GM21786 (cell line): ENCODE measurements around the gene RPL39L.
A peak's percentile ranks its signal among the peaks of the same experiment; 100 is the strongest.

ENCODE experiments used
- ATAC-seq: cut with Tn5 transposase; IDR thresholded peaks from one replicate; pipeline ENCODE4 v1.9.1; 2021; ENCODE audit not compliant: unreplicated experiment

Gene RPL39L

DNA sequence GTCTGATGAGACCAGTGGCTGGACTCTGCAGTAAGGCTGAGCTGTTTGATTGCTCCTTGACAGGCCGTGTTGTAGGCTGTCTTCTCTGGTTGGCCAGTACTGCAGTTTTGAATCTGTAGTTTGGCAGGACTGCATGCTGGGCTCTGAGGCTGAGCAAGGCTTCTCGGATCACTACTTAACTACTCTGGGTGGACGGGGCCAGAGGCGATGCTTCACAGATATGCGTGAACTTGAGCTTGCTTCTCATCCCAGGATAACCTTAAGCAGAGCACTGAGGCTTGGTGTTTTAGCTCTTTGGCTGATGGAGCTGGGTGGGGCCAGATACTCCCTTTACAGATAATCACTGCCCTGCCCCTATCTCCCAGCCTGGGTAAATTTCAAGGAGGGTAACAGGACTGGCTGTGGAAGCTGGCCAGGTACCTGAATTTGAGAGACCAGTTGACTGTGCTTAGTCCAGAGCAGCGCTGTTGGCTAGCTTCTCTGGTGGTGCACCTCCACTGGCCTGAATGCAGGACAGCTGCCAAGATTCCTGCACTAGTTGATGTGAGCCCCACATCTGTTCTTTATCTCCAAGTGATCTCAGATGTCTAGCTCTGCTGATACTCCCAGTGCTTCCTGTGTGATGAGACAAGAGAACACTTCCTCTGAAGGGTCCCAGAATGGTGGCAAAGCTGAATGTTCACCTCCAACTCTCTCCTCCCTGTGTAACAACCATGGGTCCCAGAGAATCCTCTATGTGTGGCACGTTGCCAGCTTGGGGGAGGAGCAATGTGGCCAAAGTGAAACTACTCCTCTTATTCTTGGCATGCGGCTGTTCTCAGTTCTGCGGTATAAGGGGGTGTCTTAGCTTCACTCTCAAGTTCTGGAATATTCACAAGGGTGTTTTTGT is 37.9 kb downstream of the RPL39L start:
- peak; percentile 58 for ATAC-seq

DNA sequence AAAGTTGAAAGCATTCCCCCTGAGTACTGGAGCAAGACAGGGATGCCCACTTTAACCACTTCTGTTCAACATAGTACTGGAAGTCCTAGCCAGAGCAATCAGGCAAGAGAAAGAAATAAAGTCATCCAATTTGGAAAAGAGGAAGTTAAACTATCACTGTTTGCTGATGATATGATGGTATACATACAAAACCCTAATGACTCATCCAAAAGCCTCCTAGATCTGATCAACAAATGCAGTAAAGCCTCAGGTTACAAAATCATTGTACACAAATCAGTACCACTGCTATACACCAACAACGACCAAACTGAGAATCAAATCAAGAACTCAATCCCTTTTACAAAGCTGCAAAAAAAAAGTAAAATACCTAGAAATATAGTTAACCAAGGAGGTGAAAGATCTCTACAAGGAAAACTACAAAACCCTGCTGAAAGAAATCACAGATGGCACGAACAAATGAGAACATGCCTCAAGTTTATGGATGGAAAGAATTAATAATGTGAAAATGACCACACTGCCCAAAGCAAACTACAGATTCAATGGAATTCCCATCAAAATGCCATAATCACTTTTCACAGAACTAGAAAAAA is 40.3 kb downstream of the RPL39L start:
- no peak for ATAC-seq

DNA sequence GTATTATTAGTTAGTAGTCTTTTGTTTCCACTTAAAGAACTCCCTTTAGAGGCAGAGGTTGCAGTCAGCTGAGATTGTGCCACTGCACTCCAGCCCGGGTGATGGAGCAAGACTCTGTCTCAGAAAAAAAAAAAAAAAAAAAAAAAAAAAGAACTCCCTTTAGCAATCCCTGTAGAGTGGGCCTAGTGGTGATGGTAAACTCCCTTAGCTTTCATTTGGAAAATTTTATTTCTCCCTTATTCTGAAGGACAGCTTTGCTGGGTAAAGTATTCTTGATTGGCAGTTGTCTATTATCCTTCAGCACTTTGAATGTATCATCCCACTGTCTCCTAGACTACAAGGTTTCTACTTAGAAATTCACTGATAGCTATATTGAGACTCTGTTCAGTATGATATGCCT is 46.0 kb downstream of the RPL39L start:
- ATAC-seq: no peak

DNA sequence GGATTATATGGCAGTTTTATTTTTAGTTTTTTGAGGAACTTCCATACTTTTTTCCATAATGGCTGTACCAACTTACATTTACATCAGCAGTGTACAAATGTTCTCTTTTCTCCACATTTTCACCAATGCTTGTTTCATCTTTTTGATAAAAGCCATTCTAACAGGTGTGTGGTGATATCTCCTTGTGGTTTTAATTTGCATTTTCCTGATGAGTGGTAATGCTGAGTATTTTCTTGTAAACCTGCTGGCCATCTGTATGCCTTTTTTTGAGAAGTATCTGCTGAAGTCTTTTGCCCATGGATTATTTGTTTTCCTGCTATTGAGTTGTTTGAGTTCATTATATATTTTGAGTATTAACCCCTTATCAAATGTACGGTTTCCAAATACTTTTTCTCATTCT is 50.6 kb downstream of the RPL39L start:
- no peak for ATAC-seq

DNA sequence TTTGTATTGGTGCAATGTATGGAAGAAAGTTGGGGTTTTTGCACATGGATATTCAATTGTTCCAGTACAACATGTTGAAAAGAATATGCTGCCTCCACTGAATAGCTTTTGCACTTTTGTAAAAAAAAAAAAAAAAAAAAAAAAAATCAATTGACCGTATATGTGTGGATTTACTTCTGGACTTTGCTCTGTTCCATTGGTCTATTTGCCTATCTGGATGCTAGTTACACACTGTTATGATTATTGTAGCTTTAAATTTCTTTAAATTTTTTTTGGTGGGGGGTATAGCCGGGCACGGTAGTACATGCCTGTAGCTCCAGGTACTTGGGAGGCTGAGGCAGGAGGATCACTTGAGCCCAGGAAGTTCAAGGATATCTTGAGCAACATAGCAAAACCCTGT is 52.5 kb downstream of the RPL39L start:
- no peak for ATAC-seq

DNA sequence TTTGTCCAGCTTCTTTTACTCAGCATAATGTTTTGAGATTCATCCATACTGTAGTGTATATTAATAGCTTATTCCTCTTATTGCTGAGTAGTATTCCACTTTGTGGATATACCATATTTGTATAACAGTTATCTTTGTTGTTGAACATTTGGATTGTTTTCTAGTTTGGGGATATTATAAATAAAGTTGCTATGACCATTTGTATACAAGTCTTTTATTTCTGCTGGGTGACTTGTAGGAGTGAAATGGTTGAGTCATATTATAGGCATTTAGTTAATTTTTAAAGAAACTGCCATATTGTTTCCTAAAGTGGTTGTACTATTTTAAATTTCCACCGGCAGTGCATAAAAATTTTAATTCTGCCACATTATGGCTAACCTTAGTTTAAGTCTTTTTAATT is 53.4 kb downstream of the RPL39L start:
- ATAC-seq: no peak

DNA sequence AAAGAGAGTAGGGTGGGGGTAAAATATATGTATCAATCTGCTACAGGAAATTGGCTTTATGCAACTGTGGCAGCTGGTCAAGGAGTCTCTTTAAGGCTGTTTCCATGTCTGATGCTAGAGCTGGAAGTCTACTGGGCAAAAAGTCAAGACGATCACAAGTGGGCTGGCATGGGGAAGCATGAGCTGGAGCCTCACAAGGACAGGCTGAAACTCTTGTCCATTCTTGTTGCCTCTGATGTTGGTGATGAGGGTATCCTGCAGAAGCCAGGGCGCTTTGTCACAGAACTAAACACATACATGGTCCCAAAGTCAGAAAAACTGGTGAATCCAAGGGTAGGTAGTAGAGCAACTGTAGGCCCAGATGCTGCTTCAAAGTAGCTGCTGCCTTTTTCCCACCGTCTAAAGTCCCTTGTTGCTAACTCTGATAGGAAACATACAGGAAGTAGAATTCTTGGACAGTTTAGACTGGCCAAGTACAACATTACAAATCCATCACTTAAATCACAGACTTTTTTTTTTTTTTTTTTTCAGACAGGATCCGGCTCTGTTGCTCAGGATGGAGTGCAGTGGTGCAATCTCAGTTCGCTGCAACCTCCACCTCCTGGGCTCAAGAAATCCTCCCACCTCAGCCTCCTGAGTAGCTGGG is 54.2 kb downstream of the RPL39L start:
- no peak for ATAC-seq

DNA sequence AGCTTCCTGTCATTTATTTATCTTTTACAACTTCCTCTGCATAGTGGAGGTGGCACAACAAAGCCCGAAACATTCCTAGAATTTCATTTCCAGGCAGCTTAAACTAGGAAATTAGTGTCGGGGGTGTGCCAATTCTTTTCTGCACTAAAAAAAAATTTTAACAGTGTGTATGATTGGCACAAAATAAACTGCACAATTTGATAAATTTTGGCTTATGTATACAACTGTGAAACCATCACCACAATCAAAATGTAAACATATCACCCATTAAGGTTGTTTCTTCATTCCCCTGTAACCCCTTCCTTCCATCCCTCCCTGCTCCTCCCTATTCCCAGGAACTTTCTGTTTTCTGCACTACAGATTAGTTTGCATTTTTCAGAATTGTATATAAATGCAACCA is 54.7 kb downstream of the RPL39L start:
- ATAC-seq: no peak

DNA sequence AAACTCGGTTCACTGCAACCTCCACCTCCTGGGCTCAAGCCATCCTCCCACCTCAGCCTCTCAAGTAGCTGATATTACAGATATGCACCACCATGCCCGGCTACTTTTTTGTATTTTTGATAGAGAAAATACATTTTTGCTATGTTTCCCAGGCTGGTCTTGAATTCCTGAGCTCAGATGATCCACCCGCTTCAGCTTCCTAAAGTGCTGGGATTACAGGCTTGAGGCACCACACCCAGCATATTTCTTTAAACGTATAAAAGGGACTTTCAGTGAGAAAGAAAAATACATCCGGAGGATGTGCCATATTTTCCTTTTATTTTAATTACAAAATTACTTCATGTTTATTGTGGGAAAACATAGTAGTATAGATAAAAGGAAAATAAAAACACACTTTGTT is 55.2 kb downstream of the RPL39L start:
- no peak for ATAC-seq

DNA sequence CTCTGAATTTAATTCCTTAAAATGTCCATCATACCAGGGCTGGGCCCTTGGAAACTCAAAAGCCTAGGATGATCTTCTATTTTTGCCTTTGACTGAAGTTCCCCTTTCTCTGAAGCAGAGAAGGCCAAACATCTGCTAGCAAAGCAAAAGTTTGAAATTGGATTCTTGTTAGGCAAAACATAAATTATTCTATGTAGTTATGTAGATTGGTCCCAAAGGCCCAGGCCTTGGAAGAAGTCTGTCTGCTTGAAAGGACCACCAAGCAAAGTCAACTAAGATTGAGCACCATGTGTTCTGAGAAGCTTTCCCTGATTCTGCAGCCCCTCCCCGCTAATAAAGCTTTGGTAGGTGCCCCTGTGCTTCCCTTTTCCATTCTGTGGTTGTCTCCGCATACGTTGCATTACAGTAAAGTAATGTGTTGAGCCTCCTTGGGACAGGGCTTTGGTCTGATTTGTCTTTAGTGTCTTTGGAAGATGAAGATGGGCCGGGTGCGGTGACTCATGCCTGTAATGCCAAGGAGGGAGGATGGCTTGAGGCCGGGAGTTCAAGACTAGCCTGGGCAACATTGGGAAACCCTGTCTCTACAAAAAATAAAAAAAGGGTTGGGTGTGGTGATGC is 56.4 kb downstream of the RPL39L start:
- ATAC-seq: no peak

DNA sequence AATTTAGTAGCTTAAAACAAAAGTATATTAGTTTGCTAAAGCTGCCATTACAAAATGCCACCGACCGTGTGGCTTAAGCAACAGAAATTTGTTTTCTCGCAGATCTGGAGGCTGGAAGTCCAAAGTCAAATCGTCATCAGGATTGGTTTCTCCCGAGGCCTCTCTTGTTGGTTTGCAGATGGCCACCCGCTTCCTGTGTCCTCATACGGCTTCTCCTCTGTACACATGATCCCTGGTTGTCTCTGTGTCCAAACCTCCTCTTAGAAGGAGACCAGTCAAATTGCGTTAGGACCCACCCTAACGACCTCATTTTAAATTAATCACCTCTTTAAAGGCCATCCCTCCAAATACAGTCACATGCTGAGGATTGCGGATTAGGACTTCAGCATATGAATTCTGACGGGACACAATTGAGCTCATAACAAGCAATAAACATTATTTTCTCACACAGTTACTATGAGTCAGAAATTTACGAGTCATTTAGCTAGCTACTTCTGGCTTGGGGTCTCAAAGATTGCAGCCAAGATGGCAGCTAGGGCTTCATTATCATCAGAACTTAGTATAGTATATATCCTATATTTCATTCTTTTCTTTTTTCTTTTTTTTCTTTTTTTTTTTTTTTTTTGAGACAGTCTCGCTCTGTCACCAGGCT is 58.4 kb downstream of the RPL39L start:
- ATAC-seq: no peak

DNA sequence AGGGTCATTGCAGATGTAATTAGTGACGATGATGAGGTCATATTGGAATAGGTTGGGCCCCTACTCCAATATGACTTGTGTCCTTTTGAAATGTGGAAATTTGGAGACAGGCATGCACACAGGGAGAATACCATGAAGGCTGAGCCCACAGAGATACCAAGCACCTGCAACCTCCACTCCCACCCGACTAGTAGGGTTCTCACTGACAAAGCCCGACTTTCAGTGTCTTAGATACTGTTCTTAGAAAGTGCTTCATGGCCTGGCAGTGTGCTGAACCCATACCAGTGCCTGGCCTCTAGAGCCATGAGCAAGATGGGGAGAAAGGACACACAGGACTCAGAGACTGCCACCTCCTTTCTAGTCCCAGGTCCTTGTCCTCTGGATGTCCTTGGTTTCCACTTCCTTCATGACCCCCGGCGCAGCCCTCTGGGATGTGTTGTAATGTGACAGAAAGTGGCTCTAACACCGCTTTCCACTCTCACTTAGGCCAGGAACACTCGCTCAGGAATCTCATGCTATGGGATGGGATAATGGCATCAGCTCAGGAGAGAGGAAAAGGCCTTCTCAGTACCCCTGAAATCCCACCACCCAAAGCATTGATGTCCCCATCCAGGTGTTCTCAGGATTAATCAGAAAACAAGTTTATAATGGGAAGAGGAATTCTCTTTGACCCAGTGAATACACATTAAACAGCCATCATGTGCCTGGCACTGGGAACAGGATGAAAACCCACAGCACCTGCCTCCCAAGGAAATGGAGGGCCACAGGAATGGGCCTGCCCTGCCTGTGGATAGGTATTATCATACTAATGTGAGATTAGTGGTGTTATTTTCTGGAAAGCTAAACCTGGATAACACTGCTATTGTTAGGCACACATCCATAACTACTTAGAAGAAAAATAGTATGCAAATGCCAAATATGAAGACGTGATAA is 59.9 kb downstream of the RPL39L start:
- ATAC-seq: no peak

DNA sequence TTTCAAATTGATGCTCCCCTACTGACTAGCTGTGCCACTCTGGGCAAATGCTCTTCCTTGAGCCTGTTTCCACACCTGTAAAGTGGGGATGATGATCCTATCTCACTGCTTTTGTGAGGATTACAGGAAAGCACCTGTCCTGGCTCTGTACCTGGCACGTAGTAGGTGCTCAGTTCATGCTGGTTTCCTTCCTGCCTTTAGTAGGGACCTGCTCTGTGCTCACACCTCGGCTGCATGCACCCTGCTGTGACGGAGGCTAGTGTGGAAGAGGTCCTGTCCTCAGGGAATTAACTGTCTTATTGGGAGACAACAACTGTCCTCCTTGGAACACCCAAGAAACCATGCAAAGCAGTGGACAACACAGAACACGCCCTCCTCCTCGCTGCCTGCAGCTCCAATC is 61.8 kb downstream of the RPL39L start:
- ATAC-seq: no peak

DNA sequence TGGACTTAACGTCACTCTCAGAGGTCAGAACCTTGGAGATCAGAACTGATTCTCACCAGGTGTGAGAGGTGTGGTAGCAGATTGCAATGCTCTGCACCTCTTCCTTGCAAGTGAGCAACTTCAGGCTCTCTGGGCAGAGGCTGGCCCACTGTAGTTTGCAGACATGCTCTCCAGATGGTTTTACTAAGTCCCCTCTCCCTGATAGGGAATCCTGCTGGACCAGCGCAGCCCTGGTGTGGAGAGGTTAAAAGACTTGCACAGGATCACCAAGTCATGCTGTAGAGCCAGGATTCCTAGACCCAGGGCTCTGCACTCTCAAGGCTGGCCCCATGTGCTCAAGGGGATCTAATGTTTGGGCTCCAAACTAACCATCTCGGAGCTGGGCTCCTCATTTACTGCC is 62.2 kb downstream of the RPL39L start:
- no peak for ATAC-seq

DNA sequence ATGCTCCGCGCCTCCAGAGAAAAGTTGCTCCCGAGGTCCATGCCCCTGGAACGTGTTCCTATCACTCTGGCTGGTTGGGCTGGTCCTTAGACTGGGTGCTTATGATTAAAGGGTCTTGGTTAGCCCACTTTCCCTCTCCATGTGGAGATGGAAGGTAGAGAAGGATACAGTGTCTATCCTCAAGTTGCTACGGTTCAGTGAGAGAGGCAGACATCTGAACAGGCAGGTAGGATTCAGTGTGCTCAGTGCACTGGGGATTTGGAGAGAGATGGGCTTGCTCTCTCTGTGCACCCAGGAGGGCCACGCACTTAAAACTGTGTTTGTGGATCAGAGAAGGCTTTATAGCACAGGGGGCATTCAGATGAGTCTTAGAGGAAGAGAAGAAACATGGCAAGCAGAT is 63.0 kb downstream of the RPL39L start:
- no peak for ATAC-seq

DNA sequence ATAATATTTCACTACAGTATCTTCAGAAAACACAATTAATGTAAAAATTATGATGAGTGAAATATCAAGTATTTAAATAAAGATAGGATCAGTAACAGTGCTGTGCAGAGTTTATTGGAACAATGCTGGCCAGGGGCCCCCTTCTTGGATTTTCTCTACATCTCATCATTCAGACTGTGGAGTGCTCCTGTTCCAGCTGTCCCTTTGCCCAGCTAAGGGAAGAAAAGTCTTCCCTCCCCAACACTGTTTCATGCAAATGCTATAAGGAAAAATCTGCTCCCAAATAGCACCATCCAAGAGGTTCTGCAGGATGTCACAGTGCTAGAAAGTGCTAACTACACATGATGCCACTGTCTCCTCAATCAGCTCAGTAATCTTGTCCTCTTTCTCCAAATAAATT is 64.5 kb downstream of the RPL39L start:
- ATAC-seq: no peak

DNA sequence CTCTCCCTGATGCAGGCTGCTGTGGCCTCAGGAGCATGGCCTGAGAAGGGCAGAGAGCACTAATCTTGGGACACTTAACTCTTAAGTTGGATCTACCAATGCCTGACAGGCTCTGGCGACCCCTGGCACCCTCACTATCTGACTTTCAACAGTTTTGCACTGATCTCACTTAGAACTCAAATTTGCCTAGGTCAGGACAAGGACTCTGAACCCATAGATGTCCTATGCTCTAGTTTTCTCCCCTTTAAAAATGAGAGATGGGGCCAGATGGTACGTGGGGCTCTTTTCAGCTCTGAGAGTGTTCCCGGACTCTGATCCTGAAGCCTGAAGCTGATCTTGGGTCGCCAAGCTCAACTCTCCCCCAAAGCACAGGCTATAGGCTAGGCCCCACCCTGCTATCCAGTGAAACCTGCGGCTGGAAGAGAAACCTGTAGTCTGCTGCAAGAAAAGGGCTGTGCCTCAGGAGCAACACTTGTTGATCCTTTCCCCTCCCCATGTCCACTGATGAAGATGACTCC is 65.7 kb downstream of the RPL39L start:
- no peak for ATAC-seq

DNA sequence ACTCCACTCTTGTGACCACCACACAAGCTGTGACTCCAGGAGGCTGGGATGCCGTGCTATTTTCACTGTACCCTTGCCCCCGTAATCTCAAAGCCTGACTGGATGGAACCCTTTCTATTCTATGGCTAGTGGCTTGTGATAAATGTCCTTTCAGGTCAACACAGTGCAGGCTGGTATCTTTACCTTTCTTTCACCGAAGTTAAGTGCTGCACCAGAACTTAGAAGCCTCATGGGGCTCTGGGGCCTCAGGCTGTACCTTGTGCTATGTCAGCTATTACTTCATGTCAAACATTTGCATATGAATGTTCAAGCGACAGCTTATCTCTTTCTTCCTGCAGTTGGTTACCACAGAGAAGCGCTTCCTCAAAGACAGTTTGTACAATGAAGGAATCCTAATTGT is 66.8 kb downstream of the RPL39L start:
- ATAC-seq: no peak

DNA sequence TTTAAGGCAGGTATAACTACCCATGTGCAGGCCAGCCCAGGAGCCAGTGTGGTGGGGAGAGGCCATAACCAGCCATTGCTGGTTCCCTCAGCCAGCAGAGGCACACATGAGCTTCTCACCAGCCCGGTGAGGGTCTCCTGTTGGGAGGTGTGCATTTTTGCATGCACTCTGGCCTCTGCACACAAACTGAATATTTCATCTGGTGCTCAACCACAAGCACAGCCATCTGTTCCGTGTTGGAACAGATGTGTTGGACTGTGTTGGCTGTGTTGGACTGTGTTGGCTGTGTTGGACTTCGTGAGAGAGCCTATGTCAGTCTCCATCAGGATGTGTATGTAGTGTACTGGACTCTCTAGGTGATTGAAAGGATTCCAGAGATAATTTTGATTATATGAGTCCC is 67.2 kb downstream of the RPL39L start:
- ATAC-seq: no peak
